GM21390 (cell line): ENCODE data around the gene ACTRT2.

Experiments used
- ATAC-seq: cut with Tn5 transposase; IDR thresholded peaks from one replicate; pipeline ENCODE4 v1.9.1; 2021; ENCODE audit not compliant: unreplicated experiment

The ACTRT2 gene

GRCh38 chr1:2983319-2983705, 38.0 kb upstream of the ACTRT2 start:
- ATAC-seq, result no peak

GRCh38 chr1:2983706-2984398, 37.4 kb upstream of the ACTRT2 start:
- ATAC-seq, result no peak

GRCh38 chr1:2984399-2985061, 36.7 kb upstream of the ACTRT2 start:
- ATAC-seq, result no peak

GRCh38 chr1:2985067-2985561, 36.2 kb upstream of the ACTRT2 start:
- ATAC-seq, result no peak

- ATAC-seq, result no peak
These were observed 35.3 kb upstream of the ACTRT2 start for GRCh38 chr1:2985694-2986548.

- ATAC-seq, result no peak
These were observed 34.5 kb upstream of the ACTRT2 start for GRCh38 chr1:2986549-2987305.

GRCh38 chr1:2987773-2988172, 33.5 kb upstream of the ACTRT2 start:
- no peak for ATAC-seq

- ATAC-seq, result no peak
These were observed 33.0 kb upstream of the ACTRT2 start for GRCh38 chr1:2988256-2988655.

- ATAC-seq, result no peak
These were observed 32.1 kb upstream of the ACTRT2 start for GRCh38 chr1:2989185-2989584.

- no peak for ATAC-seq
These were observed 31.3 kb upstream of the ACTRT2 start for GRCh38 chr1:2989976-2990375.

GRCh38 chr1:2990376-2991115, 30.7 kb upstream of the ACTRT2 start:
- ATAC-seq, result no peak

- ATAC-seq, result no peak
These were observed 29.3 kb upstream of the ACTRT2 start for GRCh38 chr1:2991753-2992495.

GRCh38 chr1:2998503-2999100, 22.7 kb upstream of the ACTRT2 start:
- no peak for ATAC-seq

GRCh38 chr1:2999138-2999537, 22.1 kb upstream of the ACTRT2 start:
- ATAC-seq, result no peak

- ATAC-seq, result no peak
These were observed 21.7 kb upstream of the ACTRT2 start for GRCh38 chr1:2999571-2999970.

GRCh38 chr1:3000214-3000613, 21.1 kb upstream of the ACTRT2 start:
- ATAC-seq, result no peak

GRCh38 chr1:3000671-3001470, 20.4 kb upstream of the ACTRT2 start:
- no peak for ATAC-seq
